GM18507 (cell line): ENCODE measurements around the gene CHD9.
"Not testable (repeated sequence)": the region's sequence is repeated elsewhere in the genome, so short reads cannot be mapped to it uniquely, and the experiment has no call there.

Experiments used
- DNase-seq: peaks from one replicate; pipeline ENCODE4 v3.0.0; 2011; ENCODE audit warnings: low read depth; ENCODE audit not compliant: insufficient read length; ENCODE audit errors: extremely low spot score
- FAIRE-seq: peaks from 2 replicates; lab custom pipeline; 2011; peaks lifted over from hg19 to GRCh38; lab: Jason Lieb, UNC

Gene CHD9, protein sequence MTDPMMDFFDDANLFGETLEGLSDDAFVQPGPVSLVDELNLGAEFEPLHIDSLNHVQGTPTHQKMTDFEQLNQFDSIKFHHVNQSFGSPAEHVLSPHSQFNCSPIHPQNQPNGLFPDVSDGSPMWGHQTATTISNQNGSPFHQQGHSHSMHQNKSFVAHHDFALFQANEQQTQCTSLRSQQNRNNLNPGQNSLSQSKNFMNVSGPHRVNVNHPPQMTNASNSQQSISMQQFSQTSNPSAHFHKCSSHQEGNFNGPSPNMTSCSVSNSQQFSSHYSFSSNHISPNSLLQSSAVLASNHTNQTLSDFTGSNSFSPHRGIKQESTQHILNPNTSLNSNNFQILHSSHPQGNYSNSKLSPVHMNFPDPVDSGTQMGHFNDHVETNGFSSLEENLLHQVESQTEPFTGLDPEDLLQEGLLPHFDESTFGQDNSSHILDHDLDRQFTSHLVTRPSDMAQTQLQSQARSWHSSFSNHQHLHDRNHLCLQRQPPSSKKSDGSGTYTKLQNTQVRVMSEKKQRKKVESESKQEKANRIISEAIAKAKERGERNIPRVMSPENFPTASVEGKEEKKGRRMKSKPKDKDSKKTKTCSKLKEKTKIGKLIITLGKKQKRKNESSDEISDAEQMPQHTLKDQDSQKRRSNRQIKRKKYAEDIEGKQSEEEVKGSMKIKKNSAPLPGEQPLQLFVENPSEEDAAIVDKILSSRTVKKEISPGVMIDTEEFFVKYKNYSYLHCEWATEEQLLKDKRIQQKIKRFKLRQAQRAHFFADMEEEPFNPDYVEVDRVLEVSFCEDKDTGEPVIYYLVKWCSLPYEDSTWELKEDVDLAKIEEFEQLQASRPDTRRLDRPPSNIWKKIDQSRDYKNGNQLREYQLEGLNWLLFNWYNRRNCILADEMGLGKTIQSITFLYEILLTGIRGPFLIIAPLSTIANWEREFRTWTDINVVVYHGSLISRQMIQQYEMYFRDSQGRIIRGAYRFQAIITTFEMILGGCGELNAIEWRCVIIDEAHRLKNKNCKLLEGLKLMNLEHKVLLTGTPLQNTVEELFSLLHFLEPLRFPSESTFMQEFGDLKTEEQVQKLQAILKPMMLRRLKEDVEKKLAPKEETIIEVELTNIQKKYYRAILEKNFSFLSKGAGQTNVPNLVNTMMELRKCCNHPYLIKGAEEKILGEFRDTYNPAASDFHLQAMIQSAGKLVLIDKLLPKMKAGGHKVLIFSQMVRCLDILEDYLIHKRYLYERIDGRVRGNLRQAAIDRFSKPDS (N-terminal part only)

DNA sequence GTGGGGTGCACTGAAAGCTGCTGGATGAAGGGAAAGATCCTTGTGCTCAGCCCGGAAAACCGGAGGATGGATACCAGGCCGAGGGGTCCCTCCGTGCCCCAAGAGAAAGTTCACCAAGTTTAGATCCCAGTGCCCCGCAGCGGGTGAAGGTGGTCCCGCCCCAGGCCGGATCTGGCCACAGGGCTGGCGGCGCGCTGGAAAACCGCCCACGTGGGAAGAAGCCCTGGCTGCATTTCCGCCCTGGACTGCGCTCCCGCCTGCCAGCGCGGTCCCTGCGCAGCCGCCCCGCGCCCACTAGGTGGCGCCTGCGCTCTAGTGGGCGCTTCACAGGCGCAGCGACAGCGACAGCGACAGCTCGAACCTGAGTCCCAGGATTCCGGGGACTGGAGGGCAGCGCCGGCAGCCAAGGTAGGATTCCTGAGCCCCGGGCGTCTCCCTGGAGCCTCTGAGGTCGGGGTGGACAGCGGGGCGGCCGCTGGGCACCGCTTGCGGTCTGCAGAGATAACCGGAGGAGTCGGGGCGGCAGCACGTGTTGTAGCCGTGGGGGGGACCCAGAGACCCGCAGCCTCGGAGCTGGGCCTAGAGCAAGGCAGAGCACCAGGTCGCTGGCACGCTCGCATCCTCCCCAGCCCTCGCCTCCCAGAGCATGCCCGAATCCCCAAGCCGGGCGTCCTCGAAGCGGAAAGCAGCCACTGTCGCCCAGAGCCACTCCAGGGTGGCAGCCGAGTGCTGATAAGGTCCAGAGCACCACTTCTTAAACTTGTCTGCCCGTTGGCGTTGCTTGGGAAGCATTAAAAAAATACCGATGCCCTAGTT lies at the start of gene CHD9:
Gene CHD9, plus strand, starts transcription at position 322 of the 816 bp plus-strand sequence. CDS start 101,099 bp downstream, outside the sequence.
- peak; percentile 69 for FAIRE-seq
- DNase-seq = peak; percentile 87

DNA sequence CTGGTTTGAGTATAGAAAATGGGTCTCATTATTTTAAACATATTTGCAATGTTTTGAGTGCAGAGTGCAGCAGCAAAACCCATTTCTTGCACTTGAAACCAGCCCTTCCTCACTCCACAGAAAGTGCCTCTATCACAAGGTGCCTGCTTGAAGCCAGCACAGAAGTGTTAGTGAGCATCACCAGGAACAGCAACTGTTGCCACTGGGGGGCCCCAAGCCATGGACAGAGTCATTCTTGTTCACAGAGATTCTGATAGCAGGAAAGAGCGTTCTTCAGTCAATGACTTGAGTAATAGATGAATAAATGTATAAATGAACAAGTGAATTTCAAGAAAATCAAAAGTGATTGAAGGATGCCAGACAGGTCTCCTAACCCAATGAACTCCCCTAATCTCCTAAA lies 47.7 kb upstream of the CHD9 start:
- DNase-seq = no peak
- no peak for FAIRE-seq

DNA sequence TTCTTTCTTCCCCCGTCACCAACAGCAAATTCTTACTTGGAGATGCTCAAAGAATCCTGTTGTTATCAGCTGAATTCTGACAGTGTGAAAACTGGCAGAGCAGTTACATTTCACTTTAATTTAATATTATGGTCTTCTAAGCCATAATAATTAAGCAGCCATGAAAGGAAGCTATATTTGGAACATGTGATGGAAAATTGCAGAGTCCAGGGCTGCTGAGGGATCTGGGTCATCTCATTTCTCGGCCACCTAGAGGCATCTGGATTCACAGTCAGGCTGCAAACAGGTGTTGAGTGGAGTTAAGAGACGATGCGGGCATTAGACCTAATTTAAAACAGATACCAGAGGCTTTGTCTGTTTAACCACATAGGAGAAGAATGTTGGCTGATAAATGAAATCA lies 40.5 kb upstream of the CHD9 start:
- no peak for FAIRE-seq
- DNase-seq = no peak

DNA sequence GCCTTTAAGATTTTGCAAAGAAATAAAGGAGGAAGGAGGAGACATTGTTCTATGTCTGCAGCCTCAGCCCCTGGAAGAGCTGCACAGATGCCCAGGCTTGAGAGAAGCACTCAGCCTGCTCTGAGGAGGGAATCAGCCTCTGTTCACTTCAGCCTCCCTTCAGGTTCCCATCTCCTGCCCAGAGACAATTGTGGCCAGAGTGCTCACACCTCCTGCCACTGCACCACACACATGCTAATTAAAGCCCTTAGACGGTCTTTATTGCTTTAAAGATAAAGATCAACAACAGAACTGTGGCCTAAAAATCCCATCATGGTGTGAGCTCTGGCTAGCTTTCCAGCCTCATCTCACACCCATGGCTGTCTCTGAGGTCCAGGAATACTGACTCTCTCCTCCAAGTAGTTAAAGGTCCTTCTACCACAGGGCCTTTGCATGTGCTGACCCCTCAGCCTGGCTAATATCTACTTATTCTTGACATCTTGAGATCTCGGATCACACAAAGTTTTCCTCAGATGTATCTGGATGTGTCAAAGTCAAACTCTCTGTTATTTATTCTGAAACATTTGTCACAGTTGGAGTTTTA lies 35.9 kb upstream of the CHD9 start:
- FAIRE-seq (no peak), DNase-seq (no peak)

DNA sequence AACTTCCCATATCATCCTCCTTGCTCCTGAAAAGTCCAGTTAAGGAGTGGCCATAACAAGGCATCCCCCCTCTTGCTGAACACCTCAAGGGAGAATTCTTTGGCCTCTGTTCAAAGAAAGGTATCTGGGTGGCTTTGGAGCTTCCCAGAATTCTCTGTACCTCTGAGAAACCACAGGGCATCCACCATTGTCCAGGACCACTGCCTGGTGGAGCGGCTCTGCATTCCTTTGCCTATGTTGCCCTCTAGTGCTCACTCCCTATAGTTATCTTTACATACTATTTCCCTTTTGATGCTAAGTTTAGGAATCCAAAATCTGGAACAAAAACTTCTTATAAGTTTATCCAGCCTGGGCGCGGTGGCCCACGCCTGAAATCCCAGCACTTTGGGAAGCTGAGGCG lies 32.4 kb upstream of the CHD9 start:
- DNase-seq (peak; percentile 5), FAIRE-seq (peak; percentile 74)

DNA sequence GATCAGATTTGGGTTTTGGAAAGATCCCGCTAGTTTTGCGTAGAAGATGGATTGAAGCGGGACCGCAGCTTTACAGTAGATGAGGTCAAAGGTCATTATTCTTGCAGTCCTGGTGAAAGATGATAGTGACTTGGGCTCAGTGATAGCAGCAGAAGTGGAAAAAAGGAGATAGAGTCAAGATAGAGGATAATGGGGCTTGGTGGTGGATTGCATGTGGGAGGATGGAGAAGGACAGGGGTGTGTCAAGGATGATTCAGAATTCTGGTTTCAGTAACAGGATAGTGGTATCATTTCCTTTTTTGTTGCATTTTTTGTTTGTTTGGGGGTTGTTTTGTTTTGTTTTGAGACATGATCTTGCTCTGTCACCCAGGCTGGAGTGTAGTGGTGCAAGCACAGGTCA lies 30.7 kb upstream of the CHD9 start:
- FAIRE-seq (no peak), DNase-seq (no peak)

DNA sequence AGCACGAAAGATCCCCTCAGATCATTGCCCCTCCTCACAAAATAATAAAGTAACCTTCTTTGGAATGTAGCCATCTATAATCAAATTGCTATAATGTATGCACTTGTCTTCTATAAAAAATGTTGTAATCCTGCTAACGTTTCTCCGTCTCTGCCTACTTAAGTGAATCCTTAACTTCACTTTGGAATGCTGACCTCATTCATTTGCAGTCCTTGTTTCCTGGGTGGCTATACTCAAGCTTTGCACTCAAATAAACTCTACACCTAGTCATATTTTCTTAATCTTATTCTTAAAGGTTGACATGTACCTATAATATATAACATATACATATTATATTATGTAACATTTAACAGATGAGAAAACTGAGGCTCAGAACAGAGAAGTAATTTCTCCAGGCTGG lies 24.8 kb upstream of the CHD9 start:
- FAIRE-seq (no peak), DNase-seq (no peak)

DNA sequence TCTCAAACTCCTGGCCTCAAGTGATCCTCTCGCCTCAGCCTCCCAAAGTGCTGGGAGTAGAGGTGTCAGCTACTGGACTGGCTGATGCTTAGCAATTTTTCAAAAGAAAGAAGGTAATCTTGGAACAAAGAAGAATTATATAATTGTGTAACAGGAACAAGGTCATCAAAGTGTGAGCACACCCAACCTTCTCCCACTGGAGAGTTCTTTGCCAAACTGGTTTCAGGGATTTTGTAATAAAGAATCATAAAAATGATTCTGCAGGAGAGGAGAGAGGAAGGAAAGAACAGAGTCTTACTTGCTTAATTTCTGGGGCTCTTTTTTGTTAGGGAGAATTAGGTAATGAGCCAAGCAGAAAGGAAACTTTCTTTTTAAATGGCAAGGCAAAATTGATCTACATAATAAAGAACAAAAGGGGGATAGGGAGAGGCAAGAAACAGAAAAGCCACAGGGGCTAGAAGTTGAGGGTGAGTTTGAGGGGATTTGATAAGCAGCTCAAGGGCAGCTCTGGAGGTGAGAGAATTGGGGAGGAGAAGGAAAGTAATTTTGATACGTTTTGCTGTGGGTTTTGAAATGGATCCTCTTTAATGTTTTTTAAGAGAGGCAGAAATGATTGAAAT lies 23.4 kb upstream of the CHD9 start:
- FAIRE-seq = no peak

DNA sequence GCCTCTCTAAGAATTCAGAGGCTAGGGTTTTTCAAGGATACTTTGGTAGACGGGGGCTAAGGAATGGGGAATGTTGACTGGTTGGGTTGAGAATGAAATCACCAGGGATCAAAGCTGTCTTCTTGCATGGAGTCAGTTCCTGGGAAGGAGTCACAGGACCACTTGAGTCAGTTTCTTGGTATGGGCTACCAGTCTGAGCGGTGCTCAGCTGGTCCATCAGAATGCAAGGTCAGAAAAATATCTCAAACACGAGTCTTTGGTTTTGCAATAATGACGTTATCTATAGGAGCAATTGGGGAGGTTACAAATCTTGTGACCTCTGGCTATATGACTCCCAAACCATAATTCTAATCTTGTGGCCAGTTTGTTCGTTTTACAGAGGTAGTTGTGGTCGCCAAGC lies 20.5 kb upstream of the CHD9 start:
- no peak for FAIRE-seq

More for the DNA sequence above, 23.4 kb upstream of the CHD9 start:
- no peak for DNase-seq

DNA sequence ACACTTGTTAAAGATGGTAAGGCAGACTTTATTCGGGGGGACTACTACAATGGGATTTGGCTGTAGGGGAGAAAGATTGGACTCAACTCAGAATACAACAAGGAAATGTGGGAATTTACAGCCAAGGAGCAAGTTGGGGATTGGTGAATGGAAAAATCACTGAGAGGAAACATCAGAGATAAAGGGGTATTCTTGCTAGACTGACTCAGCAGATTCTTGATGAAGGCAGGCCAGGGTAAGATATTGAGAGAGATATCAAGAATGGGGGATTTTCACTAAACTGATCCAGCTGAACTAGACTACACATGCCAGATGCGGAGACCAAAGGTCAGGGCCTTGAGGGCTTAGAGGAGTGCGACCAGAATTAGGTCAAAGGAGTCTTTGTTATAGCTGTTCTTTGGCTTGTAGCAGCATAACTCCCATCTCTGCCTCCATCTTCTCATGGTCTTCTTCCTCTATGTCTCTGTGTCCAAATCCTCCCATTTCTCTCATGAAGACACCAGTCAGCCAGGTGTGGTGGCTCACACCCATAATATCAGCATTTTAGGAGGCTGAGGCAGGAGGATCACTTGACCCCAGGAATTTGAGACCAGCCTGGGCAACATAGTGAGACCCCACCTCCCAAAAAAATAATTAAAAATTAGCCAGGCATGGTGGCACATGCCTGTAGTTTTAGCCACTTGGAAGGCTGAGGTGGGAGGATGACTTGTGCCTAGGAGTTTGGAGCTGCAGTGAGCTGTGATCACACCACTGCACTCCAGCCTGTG lies 19.4 kb upstream of the CHD9 start:
- no peak for FAIRE-seq
- no peak for DNase-seq

More for the DNA sequence above, 20.5 kb upstream of the CHD9 start:
- DNase-seq = no peak

DNA sequence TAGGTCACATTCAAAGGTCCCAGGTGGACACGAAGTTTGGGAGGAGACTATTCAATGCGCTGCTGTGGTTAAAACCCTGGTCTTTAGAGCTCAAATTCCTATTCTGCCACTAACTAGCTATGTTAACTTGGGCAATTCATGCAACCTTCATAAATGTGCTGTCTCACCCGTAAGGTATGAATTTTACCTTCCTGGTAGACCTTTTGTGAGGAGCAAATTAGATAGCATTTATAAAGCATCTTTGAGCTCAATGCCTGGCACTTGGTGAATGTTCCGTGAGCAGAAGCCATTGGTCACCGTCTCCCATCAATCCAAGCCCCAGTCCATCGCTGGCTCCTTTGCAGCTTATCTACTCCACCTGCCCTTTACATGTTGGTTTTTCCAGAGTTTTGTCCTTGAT lies 18.7 kb upstream of the CHD9 start:
- no peak for FAIRE-seq
- no peak for DNase-seq

DNA sequence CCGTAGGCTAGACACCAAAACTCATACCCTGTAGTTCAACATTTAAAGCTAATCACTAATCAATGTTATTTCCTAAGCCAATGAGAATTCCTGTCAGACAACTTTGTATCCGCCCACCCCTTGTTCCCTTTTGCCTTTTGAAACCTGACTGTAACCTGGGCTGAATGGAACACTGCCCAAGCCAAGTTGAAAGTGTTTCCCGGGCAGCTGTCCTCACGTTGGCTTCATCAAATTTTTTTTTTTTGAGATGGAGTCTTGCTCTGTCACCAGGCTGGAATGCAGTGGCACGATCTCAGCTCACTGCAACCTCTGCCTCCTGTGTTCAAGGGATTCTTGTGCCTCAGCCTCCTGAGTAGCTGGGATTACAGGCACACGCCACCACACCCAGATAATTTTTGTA lies 18.1 kb upstream of the CHD9 start:
- FAIRE-seq, DNase-seq: not testable (repeated sequence)

DNA sequence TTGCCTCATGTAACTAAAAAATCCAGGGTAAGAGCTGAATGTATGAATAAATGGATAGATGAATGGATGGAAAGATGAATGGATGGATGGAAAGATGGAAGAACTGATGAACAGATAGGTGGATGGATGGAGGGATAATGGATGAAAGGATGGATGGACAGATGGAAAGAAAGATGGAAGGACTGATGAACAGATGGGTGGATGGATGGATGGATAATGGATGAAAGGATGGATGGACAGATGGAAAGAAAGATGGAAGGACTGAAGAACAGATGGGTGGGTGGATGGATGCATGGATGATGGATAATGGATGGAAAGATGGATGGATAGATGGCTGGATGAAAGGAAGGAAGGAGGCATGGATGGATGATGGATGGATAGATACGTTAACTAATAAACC lies 14.0 kb upstream of the CHD9 start:
- DNase-seq (no peak), FAIRE-seq (no peak)

DNA sequence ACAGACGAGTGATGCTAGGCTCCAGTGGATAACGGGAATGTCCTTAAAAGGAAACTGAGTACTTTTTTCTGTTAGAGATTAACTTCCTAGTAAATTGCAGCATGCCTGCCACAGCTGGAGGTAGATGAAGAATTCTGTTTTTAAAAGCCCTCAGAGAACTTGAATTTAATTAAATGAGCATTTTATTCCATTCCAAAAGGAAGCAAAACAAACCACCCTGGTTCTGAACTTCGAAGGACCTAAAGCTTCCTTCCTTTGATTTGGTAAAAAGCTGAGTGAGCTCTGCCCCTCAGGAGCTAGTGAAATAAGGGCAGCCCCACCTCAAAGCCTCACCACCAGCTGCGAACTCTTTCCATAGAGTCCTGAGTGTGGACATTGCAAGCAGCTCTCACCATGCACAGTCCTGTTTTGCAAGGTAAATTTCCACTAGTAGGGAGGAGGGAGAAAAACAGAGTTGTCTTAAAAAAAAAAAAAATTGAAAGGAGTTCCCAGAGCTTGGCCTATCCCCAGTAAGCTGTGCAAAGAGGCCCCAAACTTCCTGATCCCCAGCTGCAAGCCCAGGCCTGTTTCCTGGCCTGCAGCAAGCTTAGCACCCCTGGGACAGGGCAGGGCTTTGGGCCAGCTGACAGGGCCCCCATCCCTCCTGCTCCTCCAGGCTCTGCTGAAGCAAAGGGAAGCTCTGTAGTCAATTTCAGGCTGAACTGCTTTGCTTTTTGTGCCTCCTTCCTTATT lies 13.3 kb upstream of the CHD9 start:
- FAIRE-seq (no peak), DNase-seq (no peak)

DNA sequence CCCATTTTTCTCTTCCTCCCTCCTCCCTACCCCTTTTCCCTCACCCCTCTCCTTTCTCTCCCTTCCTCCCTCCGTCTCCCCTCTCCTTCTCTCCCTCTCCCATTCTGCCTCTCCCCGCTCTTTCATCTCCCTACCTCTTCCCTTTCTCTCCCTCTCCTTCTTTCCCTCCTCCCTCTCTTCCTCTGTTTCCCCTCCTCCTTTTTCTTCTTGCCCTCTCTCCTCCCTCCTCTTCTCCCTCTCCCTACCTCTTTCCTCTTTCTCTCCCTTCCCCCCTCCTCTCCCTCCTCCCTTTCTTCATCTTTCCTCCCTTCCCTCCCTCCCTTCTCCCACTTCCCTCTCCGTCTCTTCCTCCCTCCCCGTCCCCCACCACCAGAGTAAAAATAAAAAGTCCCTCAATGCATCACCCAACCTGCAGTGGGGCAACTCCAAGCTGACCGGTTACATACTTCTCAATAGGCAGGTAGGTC lies 12.5 kb upstream of the CHD9 start:
- FAIRE-seq = no peak
- no peak for DNase-seq

DNA sequence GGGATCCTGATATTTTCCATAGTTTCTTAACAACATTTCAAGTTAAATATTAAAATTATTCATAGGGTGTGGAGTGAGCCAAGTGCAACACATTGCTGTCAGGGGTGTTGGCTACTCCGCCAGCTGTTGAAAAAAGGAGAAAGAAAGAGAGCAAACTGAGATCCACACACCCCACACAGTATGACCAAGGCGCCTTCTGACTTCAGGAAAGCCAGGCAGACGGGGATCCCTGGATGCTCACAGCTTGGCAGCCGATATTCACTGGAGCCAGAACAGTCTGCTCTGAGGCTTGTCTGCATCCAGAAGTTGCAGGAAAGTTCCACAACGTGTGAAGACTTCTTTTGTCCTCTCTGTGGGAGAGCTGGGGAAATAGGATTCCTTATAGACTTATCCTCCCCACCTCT lies 11.4 kb upstream of the CHD9 start:
- DNase-seq = no peak
- FAIRE-seq = no peak
